Effector CD4-positive, alpha-beta T cell (primary cell): ENCODE data around the gene APOA1.

Experiments
- DNase-seq: peaks from one replicate; pipeline ENCODE4 v3.0.0-alpha.2; 2020

The APOA1 gene

DNA sequence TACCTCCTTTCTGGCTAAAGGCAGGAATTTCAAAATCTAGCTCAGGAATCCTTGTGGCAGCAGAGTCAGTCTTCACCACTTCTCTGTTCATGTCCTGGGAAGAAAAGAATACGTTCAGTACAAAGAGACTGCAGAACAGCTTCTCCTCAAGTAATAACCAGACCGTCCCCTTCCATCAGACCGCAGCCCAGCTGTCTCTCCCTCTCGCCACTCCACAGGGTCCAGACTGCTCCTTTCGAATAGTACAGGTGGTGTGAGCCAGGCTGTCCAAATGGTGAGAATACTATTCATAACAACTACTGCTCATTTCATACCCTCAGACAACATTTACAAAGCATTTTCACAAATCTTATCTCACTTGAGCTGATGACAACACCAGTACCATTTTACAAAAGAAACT is 50.5 kb downstream of the APOA1 start:
- no peak for DNase-seq

DNA sequence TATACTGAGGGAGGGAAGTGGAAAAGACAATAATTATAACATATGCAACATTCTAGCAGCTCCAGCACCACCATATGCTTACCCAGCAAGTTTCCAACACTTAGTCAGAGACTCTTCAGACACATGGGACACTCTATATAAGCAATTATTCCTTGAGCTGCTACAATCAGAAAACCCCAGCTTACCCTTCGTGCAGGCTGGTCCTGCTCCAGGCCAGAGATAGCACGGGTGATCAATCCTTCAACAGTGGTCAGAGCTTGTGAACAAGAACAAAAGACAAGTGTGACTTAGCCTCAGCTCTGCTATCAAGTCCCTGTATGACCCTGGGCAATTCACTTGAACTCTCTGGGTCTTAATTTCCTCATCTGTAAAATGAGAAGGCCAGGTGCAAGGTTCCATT is 51.1 kb downstream of the APOA1 start:
- DNase-seq = no peak
